ENCODE data around the gene CCL21.
"Not testable (repeated sequence)": the region's sequence is repeated elsewhere in the genome, so short reads cannot be mapped to it uniquely, and the experiment has no call there.

DNA sequence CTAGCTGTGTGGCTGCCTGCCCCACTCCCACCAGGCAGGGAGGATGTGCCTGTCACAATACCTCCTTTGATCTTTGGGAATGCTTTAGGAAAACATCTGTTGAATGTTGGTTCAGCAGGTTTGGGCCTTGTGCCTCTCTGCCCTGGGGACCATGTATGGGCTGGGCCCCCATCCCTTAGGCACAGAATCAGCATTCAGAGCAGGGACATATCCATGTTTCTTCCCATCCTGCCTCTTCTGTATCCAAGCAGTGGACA lies 9.8 kb upstream of the CCL21 start:
- TF ChIP-seq EZH2 (IDR thresholded peaks at IDR 0.05; ENCODE audit: insufficient read depth, poor library complexity, severe bottlenecking); EZH2phosphoT487 (IDR thresholded peaks at IDR 0.05; ENCODE audit: insufficient read depth, low read depth): not testable (repeated sequence)
